A549 (cell line): ENCODE measurements around the gene TSR3. TPM values are rescaled to one million over a fixed set of nuclear protein-coding genes. Genes with fewer than 3 reads are reported as not detected.

ENCODE experiments used
- ATAC-seq, 2 experiments: fragments of 200-7000 bp in 1 of 2; fragments of >200 bp in 1 of 2; cut with Nextera tagmentation in 1 of 2; cut with Tn5 transposase in 1 of 2; 3 replicates each; pipeline versions ENCODE4 v1.8.0 to v1.9.1; 2018 to 2020; ENCODE audit warnings: mild to moderate bottlenecking in 1 of 2, moderate library complexity in 1 of 2
- CTCF ChIA-PET: fragments of 300-600 bp; sonication (Branson Sonifier 250); formaldehyde crosslinking; extraction: SDS; loops from one replicate; lab custom pipeline; 2021; ENCODE audit warnings: antibody characterized with exemption, inconsistent platforms; lab: Yijun Ruan, JAX
- POLR2A ChIA-PET: fragments of 350-600 bp; formaldehyde crosslinking; extraction: SDS; loops from one replicate; lab custom pipeline; 2021; ENCODE audit warnings: antibody characterized with exemption, inconsistent platforms; lab: Yijun Ruan, JAX
- DNase-seq, 2 experiments: peaks; one replicate each; pipeline versions ENCODE4 v3.0.0 to v3.0.0-alpha.2; 2011 to 2016; ENCODE audit warnings: low read depth in 1 of 2, low spot score in 1 of 2
- FAIRE-seq: peaks from 2 replicates; lab custom pipeline; 2011; peaks lifted over from hg19 to GRCh38; lab: Jason Lieb, UNC
- H3K27ac ChIP-seq, 2 experiments: fragments of >200 bp; sonication (Bioruptor Twin); formaldehyde crosslinking; 3 replicates each; pipeline ENCODE4 v1.5.1; 2016 to 2017
- H3K4me1 ChIP-seq: fragments of >200 bp; sonication (Bioruptor Twin); formaldehyde crosslinking; 3 replicates; pipeline ENCODE4 v1.6.1; 2016
- H3K4me2 ChIP-seq: fragments of >200 bp; sonication (Bioruptor Twin); formaldehyde crosslinking; 3 replicates; pipeline ENCODE4 v1.6.1; 2016
- H3K4me3 ChIP-seq: fragments of >200 bp; sonication (Bioruptor Twin); formaldehyde crosslinking; 3 replicates; pipeline ENCODE4 v1.5.1; 2016
- H3K9me3 ChIP-seq: fragments of >200 bp; sonication (Bioruptor Twin); formaldehyde crosslinking; 3 replicates; pipeline ENCODE4 v1.6.1; 2016
- BHLHE40 ChIP-seq: IDR thresholded peaks from 2 replicates; pipeline ENCODE4 v1.6.1; 2012; ENCODE audit warnings: low read depth, low read length, inconsistent platforms
- CBX2 ChIP-seq: fragments of 200-600 bp; sonication (generic); IDR thresholded peaks from 2 replicates; pipeline ENCODE4 v1.6.1; 2016; ENCODE audit warnings: low read depth, mild to moderate bottlenecking, borderline replicate concordance
- CHD4 ChIP-seq: fragments of 200-600 bp; sonication (generic); IDR thresholded peaks from 2 replicates; pipeline ENCODE4 v1.6.1; 2016; ENCODE audit warnings: antibody characterized with exemption, mild to moderate bottlenecking, borderline replicate concordance
- EHF ChIP-seq: fragments of 250-450 bp; sonication (Bioruptor Pico); IDR thresholded peaks from 2 replicates; pipeline ENCODE4 v1.5.0; 2020; ENCODE audit warnings: mild to moderate bottlenecking
- EHMT2 ChIP-seq: fragments of 200-600 bp; sonication (generic); IDR thresholded peaks from 2 replicates; pipeline ENCODE4 v1.6.1; 2016; ENCODE audit warnings: antibody characterized with exemption, low read depth, mild to moderate bottlenecking, moderate library complexity
- EP300 ChIP-seq, 2 experiments: fragments of >200 bp; sonication (Bioruptor Twin); formaldehyde crosslinking; IDR thresholded peaks; 2 replicates in 1 of 2; 3 replicates in 1 of 2; pipeline ENCODE4 v1.6.1; 2016 to 2017
- ESRRA ChIP-seq: fragments of 150-350 bp; IDR thresholded peaks from 2 replicates; pipeline ENCODE4 v1.6.1; 2014; ENCODE audit warnings: mild to moderate bottlenecking, low read length, borderline replicate concordance
- FOSL2 ChIP-seq, 2 experiments: fragments of 450-650 bp in 1 of 2; fragments of >200 bp in 1 of 2; sonication (Bioruptor Twin) in 1 of 2; formaldehyde crosslinking; IDR thresholded peaks; 2 replicates each; pipeline versions ENCODE4 v1.5.0 to v1.6.1; 2016 to 2020; ENCODE audit warnings: mild to moderate bottlenecking in 1 of 2, moderate library complexity in 1 of 2
- FOXS1 ChIP-seq: fragments of 250-450 bp; sonication (Bioruptor Pico); IDR thresholded peaks from 2 replicates; pipeline ENCODE4 v1.5.0; 2020; ENCODE audit warnings: mild to moderate bottlenecking, moderate library complexity
- HMGXB4 ChIP-seq: fragments of 250-450 bp; sonication (Bioruptor Pico); IDR thresholded peaks from 2 replicates; pipeline ENCODE4 v1.5.0; 2021; ENCODE audit warnings: mild to moderate bottlenecking, moderate library complexity, borderline replicate concordance
- HOXA7 ChIP-seq: fragments of 250-450 bp; sonication (Bioruptor Pico); IDR thresholded peaks from 2 replicates; pipeline ENCODE4 v1.5.0; 2020; ENCODE audit warnings: mild to moderate bottlenecking, moderate library complexity
- JUN ChIP-seq, 2 experiments: fragments of >200 bp; sonication (Bioruptor Twin); formaldehyde crosslinking; IDR thresholded peaks; 2 replicates in 1 of 2; 3 replicates in 1 of 2; pipeline ENCODE4 v1.6.1; 2016 to 2017
- JUNB ChIP-seq: fragments of >200 bp; sonication (Bioruptor Twin); formaldehyde crosslinking; IDR thresholded peaks from 2 replicates; pipeline ENCODE4 v1.6.1; 2016
- KDM5A ChIP-seq: fragments of 200-600 bp; sonication (generic); IDR thresholded peaks from 2 replicates; pipeline ENCODE4 v1.6.1; 2016; ENCODE audit warnings: antibody characterized with exemption, mild to moderate bottlenecking
- POLR2AphosphoS2 ChIP-seq: conservative IDR thresholded peaks from 2 replicates; pipeline ENCODE4 v1.6.1; 2012; ENCODE audit warnings: low read length, improper control_type of control experiment, inconsistent platforms
- RARB ChIP-seq: fragments of 250-450 bp; sonication (Bioruptor Pico); IDR thresholded peaks from 2 replicates; pipeline ENCODE4 v1.8.0; 2021; ENCODE audit warnings: mild to moderate bottlenecking, moderate library complexity
- REST ChIP-seq: fragments of 200-600 bp; sonication (generic); IDR thresholded peaks from 2 replicates; pipeline ENCODE4 v1.6.1; 2016; ENCODE audit warnings: antibody characterized with exemption, mild to moderate bottlenecking, moderate library complexity
- TFCP2L1 ChIP-seq: fragments of 250-450 bp; sonication (Bioruptor Pico); IDR thresholded peaks from 2 replicates; pipeline ENCODE4 v1.5.0; 2021; ENCODE audit warnings: mild to moderate bottlenecking
- ZC3H11A ChIP-seq: fragments of 450-650 bp; IDR thresholded peaks from 2 replicates; pipeline ENCODE4 v1.6.1; 2014; ENCODE audit warnings: antibody characterized with exemption, mild to moderate bottlenecking
- WGBS: methylation state at CpG from one replicate; pipeline ENCODE4 v1.1.6; 2017; ENCODE audit errors: missing lambda C conversion rate; 5-methylcytosine and 5-hydroxymethylcytosine counted together
- polyA plus RNA-seq, 4 experiments: library from polyadenylated mRNA; depleted of rRNA in 3 of 4; stranded (reverse); fragments of >200 nt; fragmentation: RNase III in 1 of 4; extraction: RNeasy Plus Mini Kit Qiagen cat#74134 plus additional on column Dnase treatment in 1 of 4; gene quantifications; 2 replicates in 3 of 4; 3 replicates in 1 of 4; pipeline ENCODE4 v1.2.3, GENCODE V29; 2011 to 2017

Gene TSR3
- polyA plus RNA-seq, 2 of the 4 experiments (the other 2 are of a cell fraction), result 32.6 to 52.3 TPM

- no peak for FAIRE-seq
- no peak for DNase-seq
- ChIA-PET POLR2A (no interaction called here), CTCF (interaction anchor here (1.1 kb wide), 1 partner anchor 17 kb away, joined by 3 read pairs; no protein-coding TSS in a partner anchor)
- 98% methylated on average over 17 of the region's 22 CpGs for WGBS
- Histone ChIP-seq H3K4me1 (no peaks in the 10 kb centered on the region), H3K4me3 (no peak overlapping the region), H3K27ac (no peak overlapping the region), H3K9me3 (no peaks in the 10 kb centered on the region), H3K4me2 (no peak overlapping the region)
- no peak for ATAC-seq
- TF ChIP-seq KDM5A (no peak), EP300 (IDR thresholded peaks at IDR 0.05) (no peak), HMGXB4 (CRISPR knock-in tag) (no peak)
Measured at GRCh38 chr16:1320658-1321240, 30.9 kb downstream of the TSR3 start.

GRCh38 chr16:1320097-1320496 lies 31.6 kb downstream of the TSR3 start:
- 85% methylated on average over 11 of the region's 12 CpGs for WGBS
- DNase-seq (no peak), ATAC-seq (no peak), FAIRE-seq (no peak)
- Histone ChIP-seq H3K4me2 (no peak overlapping the region), H3K27ac (no peak overlapping the region)
- POLR2A ChIA-PET, result no interaction called here
- TF ChIP-seq CHD4 (no peak), BHLHE40 (no peak), TFCP2L1 (CRISPR knock-in tag) (no peak), EHMT2 (no peak), JUNB (no peak), CBX2 (no peak), RARB (CRISPR knock-in tag) (no peak), EHF (CRISPR knock-in tag) (no peak), FOXS1 (CRISPR knock-in tag) (no peak), ZC3H11A (no peak), ESRRA (no peak), FOSL2 (IDR thresholded peaks at IDR 0.05) (no peak), FOSL2 (CRISPR knock-in tag; IDR thresholded peaks at IDR 0.05) (no peak), HOXA7 (CRISPR knock-in tag) (no peak), REST (no peak), JUN (IDR thresholded peaks at IDR 0.05) (no peak)
- TF ChIP-seq, all 56 proteins: peak for 0
- Histone ChIP-seq H3K9me3 (no peaks in the 10 kb centered on the region), H3K4me1 (no peaks in the 10 kb centered on the region), H3K4me3 (no peak overlapping the region)
- CTCF ChIA-PET, result interaction anchor here (0.9 to 1.1 kb wide), 2 partner anchors 18 to 20 kb away, joined by 3 read pairs; no protein-coding TSS in a partner anchor

GRCh38 chr16:1319041-1319440 lies 32.6 kb downstream of the TSR3 start:
- ATAC-seq, result peak in 1 of 2 experiments; percentile 12; a peak in 2 of 6 replicates
- H3K4me1 ChIP-seq, result no peaks in the 10 kb centered on the region
- no peak overlapping the region for H3K4me3 ChIP-seq
- no peak overlapping the region for H3K27ac ChIP-seq
- TF ChIP-seq JUNB, result no peak
- TF ChIP-seq POLR2AphosphoS2, result peak; percentile 63; the same call in 1 of the 2 replicates
- TF ChIP-seq, all 56 proteins: peak for 1
- 95% methylated on average over 33 of the region's 33 CpGs for WGBS
- H3K4me2 ChIP-seq, result no peak overlapping the region
- FAIRE-seq, result no peak
- H3K9me3 ChIP-seq, result no peaks in the 10 kb centered on the region
- ChIA-PET CTCF (interaction anchor here (0.8 to 0.9 kb wide), 2 partner anchors 18 to 19 kb away, joined by 3 read pairs; no protein-coding TSS in a partner anchor), POLR2A (no interaction called here)
- DNase-seq, result no peak
